PC-9 (cell line): ENCODE measurements around the gene HOATZ.

ENCODE experiments used
- EZH2 ChIP-seq: fragments of 200-600 bp; sonication (generic); IDR thresholded peaks from 2 replicates; pipeline ENCODE4 v1.8.0; 2017; ENCODE audit warnings: antibody characterized with exemption, low read depth
- TF ChIP-seq, protein P1 (sequence below): fragments of 200-600 bp; sonication (generic); conservative IDR thresholded peaks from 2 replicates; pipeline ENCODE4 v1.6.1; 2017; ENCODE audit warnings: mixed run types, antibody characterized with exemption, mild to moderate bottlenecking, moderate library complexity

DNA sequence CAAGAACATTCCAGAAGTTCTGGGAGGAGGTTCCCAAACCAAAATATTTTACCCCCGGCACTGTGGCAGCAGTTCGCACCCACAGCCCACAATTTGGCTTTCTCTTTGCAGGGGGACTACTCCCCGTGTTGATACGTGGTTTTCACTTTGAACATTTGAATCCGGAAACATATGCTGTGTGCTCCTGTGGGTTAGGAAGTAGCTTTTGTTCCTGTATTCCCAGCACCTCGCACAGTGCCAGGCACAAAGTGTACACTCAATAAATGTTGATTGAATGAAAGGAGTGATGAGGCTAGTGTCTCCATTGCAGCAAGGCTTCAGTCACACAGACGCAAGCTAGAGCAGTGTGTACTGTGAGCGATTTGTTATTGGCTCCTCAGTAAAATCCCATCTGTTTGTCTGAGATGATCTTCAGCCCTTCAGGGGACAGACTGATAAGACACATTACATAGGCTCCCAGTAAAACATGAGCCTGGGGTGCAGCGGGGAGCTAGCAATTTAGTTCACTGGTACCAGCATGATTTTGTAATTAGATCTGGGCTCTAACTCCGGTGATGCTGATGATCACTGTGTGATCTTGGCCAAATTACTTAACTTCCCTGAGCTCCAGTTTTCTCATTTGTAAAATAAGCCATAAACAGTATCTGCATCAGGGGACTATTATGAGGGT, 28.2 kb downstream of the HOATZ start:
- TF ChIP-seq, protein P1, sequence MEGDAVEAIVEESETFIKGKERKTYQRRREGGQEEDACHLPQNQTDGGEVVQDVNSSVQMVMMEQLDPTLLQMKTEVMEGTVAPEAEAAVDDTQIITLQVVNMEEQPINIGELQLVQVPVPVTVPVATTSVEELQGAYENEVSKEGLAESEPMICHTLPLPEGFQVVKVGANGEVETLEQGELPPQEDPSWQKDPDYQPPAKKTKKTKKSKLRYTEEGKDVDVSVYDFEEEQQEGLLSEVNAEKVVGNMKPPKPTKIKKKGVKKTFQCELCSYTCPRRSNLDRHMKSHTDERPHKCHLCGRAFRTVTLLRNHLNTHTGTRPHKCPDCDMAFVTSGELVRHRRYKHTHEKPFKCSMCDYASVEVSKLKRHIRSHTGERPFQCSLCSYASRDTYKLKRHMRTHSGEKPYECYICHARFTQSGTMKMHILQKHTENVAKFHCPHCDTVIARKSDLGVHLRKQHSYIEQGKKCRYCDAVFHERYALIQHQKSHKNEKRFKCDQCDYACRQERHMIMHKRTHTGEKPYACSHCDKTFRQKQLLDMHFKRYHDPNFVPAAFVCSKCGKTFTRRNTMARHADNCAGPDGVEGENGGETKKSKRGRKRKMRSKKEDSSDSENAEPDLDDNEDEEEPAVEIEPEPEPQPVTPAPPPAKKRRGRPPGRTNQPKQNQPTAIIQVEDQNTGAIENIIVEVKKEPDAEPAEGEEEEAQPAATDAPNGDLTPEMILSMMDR, result no peak
- no peak for TF ChIP-seq EZH2
